CD14-positive monocyte (primary cell): ENCODE measurements around the gene BNC2. TPM values are rescaled to one million over a fixed set of nuclear protein-coding genes. Genes with fewer than 3 reads are reported as not detected.

Source experiments
- DNase-seq, 3 donors: peaks; one replicate each; pipeline ENCODE4 v3.0.0-alpha.2; 2011 to 2022
- H2AFZ ChIP-seq: 2 replicates; pipeline ENCODE4 v1.6.0; 2012; ENCODE audit warnings: mild to moderate bottlenecking, low read depth, low read length, inconsistent platforms; ENCODE audit not compliant: insufficient read depth, poor library complexity, severe bottlenecking
- H3K27ac ChIP-seq, 2 donors: 1 replicate in 1 of 2; 2 replicates in 1 of 2; pipeline ENCODE4 v1.5.1; 2012 to 2013; ENCODE audit warnings: low read length in 2 of 2, control low read depth in 1 of 2, inconsistent platforms in 1 of 2, low read depth in 1 of 2, mild to moderate bottlenecking in 1 of 2
- H3K27me3 ChIP-seq, 2 donors: one replicate each; pipeline versions ENCODE4 v1.6.0 to v1.6.1; 2011 to 2013; ENCODE audit warnings: low read length in 2 of 2; ENCODE audit not compliant: control insufficient read depth in 2 of 2, insufficient read depth in 2 of 2
- H3K36me3 ChIP-seq, 2 donors: replicated peaks in 1 of 2; 1 replicate in 1 of 2; 2 replicates in 1 of 2; pipeline versions ENCODE4 v1.5.1 to v1.6.1; 2012 to 2013; ENCODE audit warnings: low read length in 2 of 2, control low read depth in 1 of 2, inconsistent platforms in 1 of 2, mild to moderate bottlenecking in 1 of 2; ENCODE audit not compliant: insufficient read depth in 2 of 2, control insufficient read depth in 1 of 2
- H3K4me1 ChIP-seq, 2 donors: 1 replicate in 1 of 2; 2 replicates in 1 of 2; pipeline versions ENCODE4 v1.5.1 to v1.6.1; 2012 to 2013; ENCODE audit warnings: low read length in 2 of 2, control low read depth in 1 of 2, inconsistent platforms in 1 of 2, mild to moderate bottlenecking in 1 of 2, moderate library complexity in 1 of 2; ENCODE audit not compliant: insufficient read depth in 2 of 2, control insufficient read depth in 1 of 2
- H3K4me2 ChIP-seq: replicated peaks from 2 replicates; pipeline ENCODE3; 2012; ENCODE audit warnings: low read length, moderate library complexity, mild to moderate bottlenecking; ENCODE audit not compliant: poor library complexity, severe bottlenecking; ENCODE audit errors: extremely low read depth
- H3K4me3 ChIP-seq, 3 experiments: fragments of 200-600 bp in 1 of 3; sonication (generic) in 1 of 3; replicated peaks in 1 of 3; 1 replicate in 2 of 3; 2 replicates in 1 of 3; pipeline ENCODE4 v1.5.1; 2011 to 2013; ENCODE audit warnings: low read length in 3 of 3, mild to moderate bottlenecking in 3 of 3, control low read depth in 2 of 3, low read depth in 2 of 3, inconsistent platforms in 1 of 3, moderate library complexity in 1 of 3
- H3K79me2 ChIP-seq: 2 replicates; pipeline ENCODE4 v1.6.0; 2012; ENCODE audit warnings: mild to moderate bottlenecking, control low read depth, inconsistent platforms, low read length, moderate library complexity; ENCODE audit not compliant: insufficient read depth
- H3K9ac ChIP-seq: 2 replicates; pipeline ENCODE4 v1.6.0; 2017; ENCODE audit warnings: low read length, mild to moderate bottlenecking; ENCODE audit not compliant: insufficient read depth, poor library complexity, severe bottlenecking
- H3K9me3 ChIP-seq, 2 donors: replicated peaks in 1 of 2; 1 replicate in 1 of 2; 2 replicates in 1 of 2; pipeline versions ENCODE4 v1.5.1 to v1.6.1; 2012 to 2013; ENCODE audit warnings: low read length in 2 of 2, control low read depth in 1 of 2; ENCODE audit not compliant: control insufficient read depth in 1 of 2, insufficient read depth in 1 of 2
- H4K20me1 ChIP-seq: 2 replicates; pipeline ENCODE4 v1.6.0; 2012; ENCODE audit warnings: mild to moderate bottlenecking, low read length, control low read depth, moderate library complexity; ENCODE audit not compliant: insufficient read depth
- H3K27ac Mint-ChIP-seq, 7 donors: one replicate each; pipeline ENCODE4 v1.8.0; 2020; ENCODE audit warnings: mild to moderate bottlenecking in 7 of 7, mixed read lengths in 7 of 7, moderate library complexity in 6 of 7, inconsistent platforms in 2 of 7
- H3K27me3 Mint-ChIP-seq, 3 donors: one replicate each; pipeline ENCODE4 v1.8.0; 2021 to 2022; ENCODE audit warnings: low read depth in 3 of 3, mild to moderate bottlenecking in 3 of 3, mixed read lengths in 3 of 3, moderate library complexity in 3 of 3, inconsistent platforms in 1 of 3
- H3K36me3 Mint-ChIP-seq, 2 donors: one replicate each; pipeline ENCODE4 v1.8.0; 2020; ENCODE audit warnings: mixed read lengths in 2 of 2, inconsistent platforms in 1 of 2, mild to moderate bottlenecking in 1 of 2
- H3K4me1 Mint-ChIP-seq: one replicate; pipeline ENCODE4 v1.8.0; 2020; ENCODE audit warnings: mild to moderate bottlenecking, mixed read lengths
- H3K4me3 Mint-ChIP-seq, 2 donors: one replicate each; pipeline ENCODE4 v1.8.0; 2020; ENCODE audit warnings: mild to moderate bottlenecking in 2 of 2, mixed read lengths in 2 of 2, moderate library complexity in 1 of 2
- H3K9me3 Mint-ChIP-seq, 7 donors: one replicate each; pipeline ENCODE4 v1.8.0; 2020 to 2022; ENCODE audit warnings: mixed read lengths in 7 of 7, mild to moderate bottlenecking in 6 of 7, moderate library complexity in 6 of 7, inconsistent platforms in 2 of 7
- WGBS: methylation state at CpG from one replicate; pipeline ENCODE4 v1.1.5; 2013; ENCODE audit warnings: missing lambda C conversion rate; ENCODE audit not compliant: insufficient coverage; 5-methylcytosine and 5-hydroxymethylcytosine counted together
- intact Hi-C, 2 donors: fragments of 100-400 bp; cut with micrococcal nuclease; formaldehyde crosslinking; loops; one replicate each; pipeline versions ENCODE4 v1.15.0 to v1.15.1; 2023
- polyA plus RNA-seq, 3 donors: library from polyadenylated mRNA; depleted of rRNA in 1 of 3; unstranded in 2 of 3; stranded (reverse) in 1 of 3; fragments of 300-500 nt in 2 of 3; fragments of >200 nt in 1 of 3; fragmentation: Illumina TruSeq in 2 of 3; gene quantifications; 1 replicate in 2 of 3; 2 replicates in 1 of 3; pipeline ENCODE4 v1.2.3, GENCODE V29; 2012 to 2021
- TF ChIP-seq, protein P1 (sequence below): fragments of 200-600 bp; IDR thresholded peaks from one replicate; pipeline ENCODE4 v1.8.0; 2022; ENCODE audit warnings: antibody characterized with exemption, mild to moderate bottlenecking

The BNC2 gene
- polyA plus RNA-seq, 3 donors, result 0.01 TPM; not detected in 2

GRCh38 chr9:16585591-16585990 is 284.9 kb downstream of the BNC2 start:
- H3K79me2 ChIP-seq, result no peaks in the 10 kb centered on the region
- Mint-ChIP-seq H3K9me3 (peaks cover 0 to 6% (median 0%) of the 10 kb centered on the region in 7 donors), H3K36me3 (no peaks in the 10 kb centered on the region), H3K27ac (no peak overlapping the region), H3K27me3 (peaks cover 0 to 2% (median 2%) of the 10 kb centered on the region in 3 donors), H3K4me3 (no peak overlapping the region), H3K4me1 (no peaks in the 10 kb centered on the region)
- H2AFZ ChIP-seq, result no peak overlapping the region
- H3K9ac ChIP-seq, result no peak overlapping the region
- no peak for DNase-seq
- no peak overlapping the region for H3K4me3 ChIP-seq
- no peaks in the 10 kb centered on the region for H3K36me3 ChIP-seq
- WGBS, result 100% methylated on average over 1 of the region's 4 CpGs
- H3K27me3 ChIP-seq, result no peaks in the 10 kb centered on the region
- H3K9me3 ChIP-seq, result no peaks in the 10 kb centered on the region
- H3K4me2 ChIP-seq, result no peak overlapping the region
- H4K20me1 ChIP-seq, result no peaks in the 10 kb centered on the region
- H3K27ac ChIP-seq, result no peak overlapping the region
- TF ChIP-seq, protein P1, sequence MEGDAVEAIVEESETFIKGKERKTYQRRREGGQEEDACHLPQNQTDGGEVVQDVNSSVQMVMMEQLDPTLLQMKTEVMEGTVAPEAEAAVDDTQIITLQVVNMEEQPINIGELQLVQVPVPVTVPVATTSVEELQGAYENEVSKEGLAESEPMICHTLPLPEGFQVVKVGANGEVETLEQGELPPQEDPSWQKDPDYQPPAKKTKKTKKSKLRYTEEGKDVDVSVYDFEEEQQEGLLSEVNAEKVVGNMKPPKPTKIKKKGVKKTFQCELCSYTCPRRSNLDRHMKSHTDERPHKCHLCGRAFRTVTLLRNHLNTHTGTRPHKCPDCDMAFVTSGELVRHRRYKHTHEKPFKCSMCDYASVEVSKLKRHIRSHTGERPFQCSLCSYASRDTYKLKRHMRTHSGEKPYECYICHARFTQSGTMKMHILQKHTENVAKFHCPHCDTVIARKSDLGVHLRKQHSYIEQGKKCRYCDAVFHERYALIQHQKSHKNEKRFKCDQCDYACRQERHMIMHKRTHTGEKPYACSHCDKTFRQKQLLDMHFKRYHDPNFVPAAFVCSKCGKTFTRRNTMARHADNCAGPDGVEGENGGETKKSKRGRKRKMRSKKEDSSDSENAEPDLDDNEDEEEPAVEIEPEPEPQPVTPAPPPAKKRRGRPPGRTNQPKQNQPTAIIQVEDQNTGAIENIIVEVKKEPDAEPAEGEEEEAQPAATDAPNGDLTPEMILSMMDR, result no peak
- intact Hi-C loops, result no loop called here
- no peaks in the 10 kb centered on the region for H3K4me1 ChIP-seq

GRCh38 chr9:16579872-16580432 is 290.5 kb downstream of the BNC2 start:
- Histone ChIP-seq H3K79me2 (no peaks in the 10 kb centered on the region), H3K27ac (no peak overlapping the region), H4K20me1 (no peaks in the 10 kb centered on the region), H2AFZ (no peak overlapping the region), H3K9ac (no peak overlapping the region), H3K4me2 (no peak overlapping the region), H3K36me3 (no peaks in the 10 kb centered on the region), H3K27me3 (no peaks in the 10 kb centered on the region), H3K9me3 (no peaks in the 10 kb centered on the region), H3K4me1 (no peaks in the 10 kb centered on the region), H3K4me3 (no peak overlapping the region)
- DNase-seq, result no peak
- Mint-ChIP-seq H3K27me3 (peaks cover 0 to 5% (median 2%) of the 10 kb centered on the region in 3 donors), H3K36me3 (no peaks in the 10 kb centered on the region), H3K27ac (no peak overlapping the region), H3K9me3 (no peaks in the 10 kb centered on the region), H3K4me3 (no peak overlapping the region), H3K4me1 (no peaks in the 10 kb centered on the region)
- intact Hi-C loops, result no loop called here
- WGBS, result no CpG with 5 or more reads among the region's 2 CpGs
- TF ChIP-seq, protein P1, result no peak
